ENCODE data around the gene CORT.

CORT gene

GRCh38 chr1:10495952-10496351, 46.1 kb downstream of the CORT start:
- Histone ChIP-seq H2AFZ (ENCODE audit: low read length, unreplicated experiment) (no peak overlapping the region), H3K4me3 (ENCODE audit: low read depth, low read length) (no peak overlapping the region), H3K79me2 (ENCODE audit: control insufficient read depth, insufficient read depth, low read length, unreplicated experiment) (peaks cover 59% of the 10 kb centered on the region), H3K27me3 (ENCODE audit: insufficient read depth, low read length) (no peaks in the 10 kb centered on the region), H3K36me3 (ENCODE audit: insufficient read depth, low read length) (no peaks in the 10 kb centered on the region), H3K4me1 (ENCODE audit: control insufficient read depth, insufficient read depth, low read length, unreplicated experiment) (peaks cover 4% of the 10 kb centered on the region), H3K27ac (ENCODE audit: low read depth, low read length) (no peak overlapping the region)

- no peak overlapping the region for H3K27ac ChIP-seq (ENCODE audit: low read depth, low read length)
- H3K27me3 ChIP-seq (ENCODE audit: insufficient read depth, low read length) = no peaks in the 10 kb centered on the region
- no peaks in the 10 kb centered on the region for H3K36me3 ChIP-seq (ENCODE audit: insufficient read depth, low read length)
- H3K4me3 ChIP-seq (ENCODE audit: low read depth, low read length) = no peak overlapping the region
- H2AFZ ChIP-seq (ENCODE audit: low read length, unreplicated experiment) = no peak overlapping the region
- H3K4me1 ChIP-seq (ENCODE audit: control insufficient read depth, insufficient read depth, low read length, unreplicated experiment) = peaks cover 4% of the 10 kb centered on the region
- H3K79me2 ChIP-seq (ENCODE audit: control insufficient read depth, insufficient read depth, low read length, unreplicated experiment) = peaks cover 58% of the 10 kb centered on the region
Measured at GRCh38 chr1:10497109-10497508, 47.3 kb downstream of the CORT start.

- Histone ChIP-seq H2AFZ (ENCODE audit: low read length, unreplicated experiment) (no peak overlapping the region), H3K4me3 (ENCODE audit: low read depth, low read length) (no peak overlapping the region), H3K4me1 (ENCODE audit: control insufficient read depth, insufficient read depth, low read length, unreplicated experiment) (peaks cover 4% of the 10 kb centered on the region), H3K27ac (ENCODE audit: low read depth, low read length) (no peak overlapping the region), H3K79me2 (ENCODE audit: control insufficient read depth, insufficient read depth, low read length, unreplicated experiment) (peaks cover 47% of the 10 kb centered on the region), H3K36me3 (ENCODE audit: insufficient read depth, low read length) (no peaks in the 10 kb centered on the region), H3K27me3 (ENCODE audit: insufficient read depth, low read length) (no peaks in the 10 kb centered on the region)
Measured at GRCh38 chr1:10498231-10498630, 48.4 kb downstream of the CORT start.

Data from ACC112 (cell line).